T-helper 2 cell treated with Interferon-gamma antibody and Interleukin-4, amounts not matched to agents 100 ng/mL and 5 ng/mL, for 36 hours (primary cell): ENCODE measurements around the gene ROM1. TPM values are rescaled to one million over a fixed set of nuclear protein-coding genes. Genes with fewer than 3 reads are reported as not detected.
"Not testable (repeated sequence)": the region's sequence is repeated elsewhere in the genome, so short reads cannot be mapped to it uniquely, and the experiment has no call there.

Source experiments
- intact Hi-C: fragments of 100-400 bp; cut with micrococcal nuclease; formaldehyde crosslinking; loops from one replicate; pipeline ENCODE4 v1.15.1; 2023
- total RNA-seq: library from RNA; stranded (reverse); gene quantifications from 2 replicates; pipeline ENCODE4 v1.2.3, GENCODE V29; 2022

The ROM1 gene
- total RNA-seq: 0.95 and 1.0 TPM in 2 replicates

GRCh38 chr11:62612366-62613290, at the start of gene ROM1, which contains the start of gene EML3:
Gene ROM1, plus strand, starts transcription at chr11:62613257. Its CDS starts 25 bp downstream, at chr11:62613282.
Gene EML3, minus strand, starts transcription at chr11:62612775. Its CDS starts 318 bp downstream, at chr11:62612457.
- intact Hi-C loops: loop anchor here (1.0 to 5.0 kb wide), 5 partner anchors 10 to 160 kb away; partner anchors contain the start of genes C11orf98, CSKMT, INTS5 and TAF6L

GRCh38 chr11:62565100-62565802, 47.8 kb upstream of the ROM1 start:
- intact Hi-C loops: no loop called here

- intact Hi-C loops: no loop called here
Observed at GRCh38 chr11:62566247-62566646, 46.8 kb upstream of the ROM1 start.

GRCh38 chr11:62567018-62567633, 45.9 kb upstream of the ROM1 start:
- intact Hi-C loops: no loop called here

GRCh38 chr11:62569611-62570010, 43.4 kb upstream of the ROM1 start:
- intact Hi-C loops: loop anchor here (5.0 kb wide), 1 partner anchor 273 kb away; no protein-coding TSS in a partner anchor

- intact Hi-C loops: loop anchor here (5.0 kb wide), 1 partner anchor 271 kb away; no protein-coding TSS in a partner anchor
Observed at GRCh38 chr11:62570903-62571302, 42.2 kb upstream of the ROM1 start.

GRCh38 chr11:62571493-62571892, 41.6 kb upstream of the ROM1 start:
- intact Hi-C loops: loop anchor here (5.0 kb wide), 1 partner anchor 271 kb away; no protein-coding TSS in a partner anchor

- intact Hi-C loops: loop anchor here (5.0 kb wide), 1 partner anchor 270 kb away; no protein-coding TSS in a partner anchor
Observed at GRCh38 chr11:62572431-62572830, 40.6 kb upstream of the ROM1 start.

- intact Hi-C loops: loop anchor here (1.0 to 5.0 kb wide), 3 partner anchors 17 to 269 kb away; partner anchors contain the start of gene AHNAK
Observed at GRCh38 chr11:62573006-62573591, 40.0 kb upstream of the ROM1 start.

- intact Hi-C loops: loop anchor here (1.0 to 5.0 kb wide), 4 partner anchors 17 to 269 kb away; partner anchors contain the start of genes AHNAK and TUT1
Observed at GRCh38 chr11:62573592-62574362, 39.3 kb upstream of the ROM1 start, which contains the start of gene EEF1G. Gene EEF1G, minus strand, starts transcription at chr11:62573891. Its CDS starts 49 bp downstream, at chr11:62573842.

- intact Hi-C loops: loop anchor here (1.0 to 5.0 kb wide), 2 partner anchors 17 to 268 kb away; partner anchors contain the start of gene TUT1
Observed at GRCh38 chr11:62574363-62575071, 38.5 kb upstream of the ROM1 start.

GRCh38 chr11:62575156-62575555, 37.9 kb upstream of the ROM1 start:
- intact Hi-C loops: no loop called here

GRCh38 chr11:62575837-62576236, 37.2 kb upstream of the ROM1 start:
- intact Hi-C loops: no loop called here

- intact Hi-C loops: no loop called here
Observed at GRCh38 chr11:62577046-62577714, 35.9 kb upstream of the ROM1 start.

- intact Hi-C loops: no loop called here
Observed at GRCh38 chr11:62578541-62578940, 34.5 kb upstream of the ROM1 start.

- intact Hi-C loops: no loop called here
Observed at GRCh38 chr11:62579252-62579651, 33.8 kb upstream of the ROM1 start.

GRCh38 chr11:62580959-62581715, 31.9 kb upstream of the ROM1 start:
- intact Hi-C loops: no loop called here

- intact Hi-C loops: not testable (repeated sequence)
Observed at GRCh38 chr11:62581735-62582134, 31.3 kb upstream of the ROM1 start.
